HepG2 (cell line): ENCODE measurements around the gene GEMIN2. TPM values are rescaled to one million over a fixed set of nuclear protein-coding genes. Genes with fewer than 3 reads are reported as not detected.

Experiments
- CREBL2 ChIP-seq: sonication (generic); formaldehyde crosslinking; IDR thresholded peaks from 2 replicates; pipeline ENCODE4 v1.8.1; 2023; ENCODE audit warnings: missing genetic modification reagents, mild to moderate bottlenecking, borderline replicate concordance
- ELF3 ChIP-seq: IDR thresholded peaks from 2 replicates; pipeline ENCODE4 v1.6.1; 2016; ENCODE audit warnings: missing genetic modification reagents, missing compliant biosample characterization
- MYNN ChIP-seq: sonication (generic); formaldehyde crosslinking; IDR thresholded peaks from 2 replicates; pipeline ENCODE4 v1.4.0; 2020; ENCODE audit warnings: mild to moderate bottlenecking, low read depth, missing genetic modification reagents
- PAF1 ChIP-seq: IDR thresholded peaks from 2 replicates; pipeline ENCODE4 v1.6.1; 2016; ENCODE audit warnings: missing genetic modification reagents, missing compliant biosample characterization
- PRPF4 ChIP-seq: fragments of 200-400 bp; formaldehyde crosslinking; IDR thresholded peaks from 2 replicates; pipeline ENCODE4 v1.6.1; 2016; ENCODE audit warnings: low read length, low read depth; ENCODE audit not compliant: poor library complexity, severe bottlenecking
- RFX1 ChIP-seq: fragments of 450-650 bp; IDR thresholded peaks from 2 replicates; pipeline ENCODE4 v1.6.1; 2017
- RORA ChIP-seq: sonication (generic); formaldehyde crosslinking; IDR thresholded peaks from 2 replicates; pipeline ENCODE4 v1.5.0; 2020; ENCODE audit warnings: mild to moderate bottlenecking, missing genetic modification reagents, moderate library complexity
- SNRNP70 ChIP-seq: fragments of 200-400 bp; formaldehyde crosslinking; IDR thresholded peaks from 2 replicates; pipeline ENCODE4 v1.6.1; 2017; ENCODE audit warnings: mild to moderate bottlenecking, low read depth, low read length, moderate library complexity
- TCF7L2 ChIP-seq: IDR thresholded peaks from 2 replicates; pipeline ENCODE4 v1.6.1; 2011; ENCODE audit warnings: mild to moderate bottlenecking, low read depth, low read length, moderate library complexity
- ZBTB26 ChIP-seq: IDR thresholded peaks from 2 replicates; pipeline ENCODE4 v1.6.1; 2016; ENCODE audit warnings: missing compliant biosample characterization, missing genetic modification reagents, borderline replicate concordance
- ZNF251 ChIP-seq: sonication (generic); formaldehyde crosslinking; IDR thresholded peaks from 2 replicates; pipeline ENCODE4 v1.9.0; 2021; ENCODE audit warnings: mild to moderate bottlenecking, missing genetic modification reagents
- ZNF34 ChIP-seq: sonication (generic); formaldehyde crosslinking; IDR thresholded peaks from 2 replicates; pipeline ENCODE4 v1.4.0; 2020; ENCODE audit warnings: mild to moderate bottlenecking, missing genetic modification reagents, borderline replicate concordance
- ZNF512B ChIP-seq: sonication (generic); formaldehyde crosslinking; IDR thresholded peaks from 2 replicates; pipeline ENCODE4 v1.5.1; 2020; ENCODE audit warnings: missing genetic modification reagents, mild to moderate bottlenecking, borderline replicate concordance
- ZNF549 ChIP-seq: sonication (generic); formaldehyde crosslinking; IDR thresholded peaks from 2 replicates; pipeline ENCODE4 v1.5.0; 2020; ENCODE audit warnings: missing genetic modification reagents
- ZNF605 ChIP-seq: sonication (generic); formaldehyde crosslinking; IDR thresholded peaks from 2 replicates; pipeline ENCODE4 v1.8.0; 2022; ENCODE audit warnings: mild to moderate bottlenecking, missing genetic modification reagents
- ZNF615 ChIP-seq: sonication (generic); formaldehyde crosslinking; IDR thresholded peaks from 2 replicates; pipeline ENCODE4 v1.5.0; 2020; ENCODE audit warnings: mild to moderate bottlenecking, missing genetic modification reagents, borderline replicate concordance
- ZNF619 ChIP-seq: sonication (generic); formaldehyde crosslinking; IDR thresholded peaks from 2 replicates; pipeline ENCODE4 v1.4.0; 2020; ENCODE audit warnings: mild to moderate bottlenecking, missing genetic modification reagents
- ZNF773 ChIP-seq: sonication (generic); formaldehyde crosslinking; IDR thresholded peaks from 2 replicates; pipeline ENCODE4 v1.4.0; 2020; ENCODE audit warnings: missing genetic modification reagents, borderline replicate concordance
- polyA plus RNA-seq, 8 experiments: library from polyadenylated mRNA; depleted of rRNA in 3 of 8; stranded (reverse) in 7 of 8; unstranded in 1 of 8; fragments of >200 nt; fragmentation: Illumina TruSeq in 4 of 8; extraction: Trizol in 4 of 8; gene quantifications; 2 replicates each; pipeline versions ENCODE4 v1.2.1 to v1.2.3, GENCODE V29; 2011 to 2016; ENCODE audit warnings: low read depth in 4 of 8, missing spikeins in 1 of 8, mixed read lengths in 1 of 8; ENCODE audit not compliant: insufficient read depth in 1 of 8
- total RNA-seq, 5 experiments: library from RNA; depleted of rRNA; stranded (reverse); fragments of >200 nt; fragmentation: Illumina TruSeq; extraction: Trizol; gene quantifications; 2 replicates each; pipeline ENCODE4 v1.2.3, GENCODE V29; 2016; ENCODE audit warnings: low read depth in 1 of 5
- TF ChIP-seq, protein P1 (sequence below): sonication (generic); formaldehyde crosslinking; IDR thresholded peaks from 2 replicates; pipeline ENCODE4 v1.8.0; 2022; ENCODE audit warnings: mild to moderate bottlenecking, missing genetic modification reagents; ENCODE audit not compliant: insufficient replicate concordance
- TF ChIP-seq, protein P2 (sequence below): sonication (generic); formaldehyde crosslinking; IDR thresholded peaks from 2 replicates; pipeline ENCODE4 v1.5.0; 2020; ENCODE audit warnings: missing genetic modification reagents, mild to moderate bottlenecking, borderline replicate concordance
- TF ChIP-seq, protein P3 (sequence below): sonication (generic); formaldehyde crosslinking; IDR thresholded peaks from 2 replicates; pipeline ENCODE4 v1.9.0; 2022; ENCODE audit warnings: missing genetic modification reagents, mild to moderate bottlenecking, borderline replicate concordance

GEMIN2 gene
- total and polyA plus RNA-seq, 2 of the 13 experiments (the other 11 are each of a cell fraction or from before 2014, with no cell fraction given): 54.8 to 110 TPM

DNA sequence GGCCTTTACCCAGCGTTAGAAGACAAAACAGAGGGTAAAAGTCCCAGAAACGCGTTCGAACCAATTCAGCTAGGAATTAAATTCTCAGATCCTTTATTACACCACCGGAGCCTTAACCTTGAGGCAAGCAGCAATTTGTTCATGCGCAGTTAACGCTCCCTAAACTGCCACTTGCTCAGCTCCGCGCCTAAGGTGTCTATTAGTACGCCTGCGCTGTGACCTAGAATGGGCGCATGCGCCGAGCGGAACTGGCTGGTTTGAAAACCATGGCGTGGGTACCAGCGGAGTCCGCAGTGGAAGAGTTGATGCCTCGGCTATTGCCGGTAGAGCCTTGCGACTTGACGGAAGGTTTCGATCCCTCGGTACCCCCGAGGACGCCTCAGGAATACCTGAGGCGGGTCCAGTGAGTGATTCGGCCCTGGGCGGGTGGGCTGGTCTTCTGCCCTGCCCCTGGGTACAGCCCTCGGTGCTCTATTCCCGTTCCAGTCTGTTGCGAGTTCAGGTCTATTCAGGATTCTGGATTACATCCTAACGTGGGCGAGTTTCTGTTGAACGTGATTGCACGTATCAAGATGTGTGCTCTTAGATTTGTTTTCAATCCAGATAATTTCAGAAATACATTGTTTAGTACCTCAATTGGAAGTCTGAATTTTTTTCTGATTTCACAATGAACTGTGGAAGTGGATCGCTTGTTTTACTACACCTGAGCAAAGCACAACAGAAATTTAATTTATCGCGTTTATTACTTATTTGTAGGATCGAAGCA lies at the start of gene GEMIN2 (continued):
- TF ChIP-seq ZNF512B (CRISPR knock-in tag): no peak
- no peak for TF ChIP-seq ZNF251
- TF ChIP-seq PRPF4: no peak
- TF ChIP-seq, protein P1, sequence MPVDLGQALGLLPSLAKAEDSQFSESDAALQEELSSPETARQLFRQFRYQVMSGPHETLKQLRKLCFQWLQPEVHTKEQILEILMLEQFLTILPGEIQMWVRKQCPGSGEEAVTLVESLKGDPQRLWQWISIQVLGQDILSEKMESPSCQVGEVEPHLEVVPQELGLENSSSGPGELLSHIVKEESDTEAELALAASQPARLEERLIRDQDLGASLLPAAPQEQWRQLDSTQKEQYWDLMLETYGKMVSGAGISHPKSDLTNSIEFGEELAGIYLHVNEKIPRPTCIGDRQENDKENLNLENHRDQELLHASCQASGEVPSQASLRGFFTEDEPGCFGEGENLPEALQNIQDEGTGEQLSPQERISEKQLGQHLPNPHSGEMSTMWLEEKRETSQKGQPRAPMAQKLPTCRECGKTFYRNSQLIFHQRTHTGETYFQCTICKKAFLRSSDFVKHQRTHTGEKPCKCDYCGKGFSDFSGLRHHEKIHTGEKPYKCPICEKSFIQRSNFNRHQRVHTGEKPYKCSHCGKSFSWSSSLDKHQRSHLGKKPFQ (CRISPR knock-in tag): peak; percentile 84
- TF ChIP-seq ZBTB26 (CRISPR knock-in tag): peak; percentile 95; the same call in 1 of the 2 replicates
- peak; percentile 91; the same call in 1 of the 2 replicates for TF ChIP-seq ZNF34 (CRISPR knock-in tag)
- TF ChIP-seq ZNF615 (CRISPR knock-in tag): peak; percentile 93
- TF ChIP-seq ELF3: peak; percentile 75; the same call in 1 of the 2 replicates
- peak; percentile 96; the same call in 1 of the 2 replicates for TF ChIP-seq MYNN (CRISPR knock-in tag)
- TF ChIP-seq, protein P2, sequence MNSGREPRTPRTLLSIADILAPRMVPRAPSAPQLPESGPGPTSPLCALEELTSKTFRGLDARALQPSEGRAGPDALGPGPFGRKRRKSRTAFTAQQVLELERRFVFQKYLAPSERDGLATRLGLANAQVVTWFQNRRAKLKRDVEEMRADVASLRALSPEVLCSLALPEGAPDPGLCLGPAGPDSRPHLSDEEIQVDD: 0 out of 2 replicates have a peak, but pooled peaks have one; percentile 82
- TF ChIP-seq ZNF773 (CRISPR knock-in tag): 0 out of 2 replicates have a peak, but pooled peaks have one; percentile 73
- no peak for TF ChIP-seq TCF7L2
- peak; percentile 88; the same call in 1 of the 2 replicates for TF ChIP-seq CREBL2
- no peak for TF ChIP-seq PAF1 (CRISPR knock-in tag)
- TF ChIP-seq ZNF549: no peak
- TF ChIP-seq, protein P3, sequence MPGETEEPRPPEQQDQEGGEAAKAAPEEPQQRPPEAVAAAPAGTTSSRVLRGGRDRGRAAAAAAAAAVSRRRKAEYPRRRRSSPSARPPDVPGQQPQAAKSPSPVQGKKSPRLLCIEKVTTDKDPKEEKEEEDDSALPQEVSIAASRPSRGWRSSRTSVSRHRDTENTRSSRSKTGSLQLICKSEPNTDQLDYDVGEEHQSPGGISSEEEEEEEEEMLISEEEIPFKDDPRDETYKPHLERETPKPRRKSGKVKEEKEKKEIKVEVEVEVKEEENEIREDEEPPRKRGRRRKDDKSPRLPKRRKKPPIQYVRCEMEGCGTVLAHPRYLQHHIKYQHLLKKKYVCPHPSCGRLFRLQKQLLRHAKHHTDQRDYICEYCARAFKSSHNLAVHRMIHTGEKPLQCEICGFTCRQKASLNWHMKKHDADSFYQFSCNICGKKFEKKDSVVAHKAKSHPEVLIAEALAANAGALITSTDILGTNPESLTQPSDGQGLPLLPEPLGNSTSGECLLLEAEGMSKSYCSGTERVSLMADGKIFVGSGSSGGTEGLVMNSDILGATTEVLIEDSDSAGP (CRISPR knock-in tag): peak; percentile 96
- peak; percentile 99 for TF ChIP-seq ZNF605 (CRISPR knock-in tag)
- TF ChIP-seq RORA: no peak
- TF ChIP-seq SNRNP70: no peak
- TF ChIP-seq RFX1: no peak
- TF ChIP-seq ZNF619 (CRISPR knock-in tag): peak; percentile 99
